Neural cell (in vitro differentiated cells): Measurements from ENCODE around the gene ZNHIT2.

Source experiments
- CTCF ChIP-seq: fragments of 450-650 bp; IDR thresholded peaks from 2 replicates; pipeline ENCODE4 v1.5.1; 2014; ENCODE audit warnings: antibody characterized with exemption, mild to moderate bottlenecking, moderate library complexity; ENCODE audit not compliant: poor library complexity, severe bottlenecking
- EP300 ChIP-seq: fragments of 450-650 bp; conservative IDR thresholded peaks from 2 replicates; pipeline ENCODE4 v1.6.1; 2014; ENCODE audit warnings: antibody characterized with exemption, mild to moderate bottlenecking, moderate library complexity; ENCODE audit not compliant: poor library complexity, severe bottlenecking
- POLR2AphosphoS5 ChIP-seq: IDR thresholded peaks from 2 replicates; pipeline ENCODE4 v1.6.1; 2012
- TAF1 ChIP-seq: IDR thresholded peaks from 2 replicates; pipeline ENCODE4 v1.6.1; 2012; ENCODE audit warnings: low read depth

- no peak for TF ChIP-seq CTCF
- no peak for TF ChIP-seq TAF1
- TF ChIP-seq POLR2AphosphoS5, result no peak
- no peak for TF ChIP-seq EP300
Measured at GRCh38 chr11:65083134-65083833, 34.2 kb downstream of the ZNHIT2 start.
